ENCODE data around the gene BCOR. TPM values are rescaled to one million over a fixed set of nuclear protein-coding genes. Genes with fewer than 3 reads are reported as not detected.

Gene BCOR
- total RNA-seq, 4 donors from 2014 or later: 12.0 to 20.1 (median 17.4) TPM

DNA sequence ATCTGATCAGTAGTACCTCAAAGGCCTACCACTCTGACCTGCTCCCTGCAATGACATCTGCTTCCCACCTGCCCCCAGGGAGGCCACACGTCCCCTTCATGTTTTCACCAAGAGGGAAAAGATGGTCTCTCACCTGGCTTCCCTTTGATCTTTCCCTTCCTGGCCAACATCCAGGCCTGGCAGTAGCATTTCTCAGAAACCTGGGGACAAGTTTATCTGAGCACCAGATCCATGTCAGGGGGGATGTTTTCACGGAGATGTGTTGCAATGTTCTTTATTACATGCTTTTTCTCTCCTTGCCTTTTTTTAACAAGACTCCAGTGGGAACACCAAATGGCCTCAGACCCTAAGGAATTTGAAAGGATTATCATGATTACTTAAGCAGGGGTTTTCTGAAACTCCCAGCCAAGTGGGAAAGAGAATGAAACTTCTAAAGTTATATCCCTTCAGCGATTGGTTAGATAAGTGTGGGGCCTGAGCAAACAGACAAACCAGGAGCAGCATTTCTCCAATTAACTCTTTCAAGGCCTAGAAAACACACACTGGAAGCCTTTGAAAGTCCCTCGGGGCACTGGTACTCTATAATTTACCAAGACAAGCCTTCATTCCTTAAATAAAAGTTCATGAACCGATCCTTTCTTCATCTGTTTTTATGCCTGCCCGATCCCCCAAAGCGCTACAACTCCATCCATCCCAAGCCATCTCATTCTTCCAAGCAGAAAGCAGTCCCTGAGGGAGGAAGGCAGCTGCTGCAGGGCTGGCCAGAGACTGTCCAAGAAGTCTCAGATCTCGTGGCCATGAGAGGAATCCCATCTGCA, 94.1 kb downstream of the BCOR start:
- H3K4me1 ChIP-seq: peaks cover 9 to 47% (median 18%) of the 10 kb centered on the region in 3 donors
- intact Hi-C loops (cut with DNase I): no loop called here
- H3K27me3 ChIP-seq: peaks cover 0 to 20% (median 8%) of the 10 kb centered on the region in 4 donors
- no peaks in the 10 kb centered on the region for H3K36me3 ChIP-seq
- TF ChIP-seq, protein P1, sequence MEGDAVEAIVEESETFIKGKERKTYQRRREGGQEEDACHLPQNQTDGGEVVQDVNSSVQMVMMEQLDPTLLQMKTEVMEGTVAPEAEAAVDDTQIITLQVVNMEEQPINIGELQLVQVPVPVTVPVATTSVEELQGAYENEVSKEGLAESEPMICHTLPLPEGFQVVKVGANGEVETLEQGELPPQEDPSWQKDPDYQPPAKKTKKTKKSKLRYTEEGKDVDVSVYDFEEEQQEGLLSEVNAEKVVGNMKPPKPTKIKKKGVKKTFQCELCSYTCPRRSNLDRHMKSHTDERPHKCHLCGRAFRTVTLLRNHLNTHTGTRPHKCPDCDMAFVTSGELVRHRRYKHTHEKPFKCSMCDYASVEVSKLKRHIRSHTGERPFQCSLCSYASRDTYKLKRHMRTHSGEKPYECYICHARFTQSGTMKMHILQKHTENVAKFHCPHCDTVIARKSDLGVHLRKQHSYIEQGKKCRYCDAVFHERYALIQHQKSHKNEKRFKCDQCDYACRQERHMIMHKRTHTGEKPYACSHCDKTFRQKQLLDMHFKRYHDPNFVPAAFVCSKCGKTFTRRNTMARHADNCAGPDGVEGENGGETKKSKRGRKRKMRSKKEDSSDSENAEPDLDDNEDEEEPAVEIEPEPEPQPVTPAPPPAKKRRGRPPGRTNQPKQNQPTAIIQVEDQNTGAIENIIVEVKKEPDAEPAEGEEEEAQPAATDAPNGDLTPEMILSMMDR (IDR thresholded peaks at IDR 0.05): no peak
- no peak for DNase-seq
- H3K9me3 ChIP-seq: no peaks in the 10 kb centered on the region
- H3K4me3 ChIP-seq: no peak overlapping the region
- H3K27ac ChIP-seq: peak overlapping the region in 2 of 4 donors; percentile 17 to 42
- WGBS, 2 donors: 40 to 67% methylated on average over 4 to 8 of the region's 8 CpGs

DNA sequence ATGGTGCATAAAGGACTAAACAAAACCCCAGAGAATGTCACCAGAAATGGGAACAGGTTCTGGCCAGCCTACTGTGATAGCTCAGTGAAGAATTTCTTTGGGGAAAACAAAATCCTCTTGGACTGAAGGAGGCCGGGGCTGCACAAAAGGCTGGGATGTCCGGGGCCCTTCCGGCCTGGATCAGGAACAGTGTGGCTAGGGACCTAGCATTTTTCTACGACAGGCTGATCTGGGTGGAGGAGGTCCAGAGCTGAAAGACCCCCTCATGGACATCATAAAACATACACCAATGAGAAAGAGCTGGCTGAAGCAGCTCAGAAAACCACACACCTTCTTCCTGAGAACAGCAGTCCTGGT, 94.7 kb downstream of the BCOR start:
- no peak for DNase-seq
- Histone ChIP-seq H3K4me1 (peaks cover 9 to 43% (median 18%) of the 10 kb centered on the region in 3 donors), H3K36me3 (no peaks in the 10 kb centered on the region), H3K9me3 (no peaks in the 10 kb centered on the region), H3K4me3 (no peak overlapping the region), H3K27ac (peak overlapping the region in 2 of 4 donors; percentile 17 to 42), H3K27me3 (peaks cover 0 to 15% (median 7%) of the 10 kb centered on the region in 4 donors)
- intact Hi-C loops (cut with DNase I): no loop called here
- TF ChIP-seq, protein P1 (IDR thresholded peaks at IDR 0.05): no peak
- TF ChIP-seq POLR2A (IDR thresholded peaks at IDR 0.05): no peak
- 83% methylated on average over 2 to 3 of the region's 4 CpGs for WGBS, 2 donors
